ENCODE data around the gene CRK.
A peak's percentile ranks its signal among the peaks of the same experiment; 100 is the strongest.
"Not testable (repeated sequence)": the region's sequence is repeated elsewhere in the genome, so short reads cannot be mapped to it uniquely, and the experiment has no call there.

Gene CRK

GRCh38 chr17:1398028-1398427, 58.0 kb downstream of the CRK start:
- H4K20me1 ChIP-seq (ENCODE audit: insufficient read depth, low read length, poor library complexity, severe bottlenecking): peaks cover 63% of the 10 kb centered on the region
- no peaks in the 10 kb centered on the region for H3K36me3 ChIP-seq (ENCODE audit: insufficient read depth, low read length)
- no peaks in the 10 kb centered on the region for H3F3A ChIP-seq (ENCODE audit: low read depth)
- no peaks in the 10 kb centered on the region for H3K9me3 ChIP-seq (ENCODE audit: insufficient read depth, low read depth, low read length)
- H2AFZ ChIP-seq (ENCODE audit: low read length): no peak overlapping the region
- H3K4me1 ChIP-seq (ENCODE audit: insufficient read depth, low read length, poor library complexity, severe bottlenecking): peaks cover 33% of the 10 kb centered on the region
- no peak for TF ChIP-seq CTCF (conservative IDR thresholded peaks at IDR 0.05; ENCODE audit: low read length)
- TF ChIP-seq EZH2phosphoT487 (IDR thresholded peaks at IDR 0.05; ENCODE audit: borderline replicate concordance): no peak
- H3K4me2 ChIP-seq (ENCODE audit: low read depth, low read length, poor library complexity, severe bottlenecking): peak overlapping the region; percentile 97
- H3K4me3 ChIP-seq (ENCODE audit: low read length, poor library complexity, severe bottlenecking): peak overlapping the region; percentile 100
- H3K79me2 ChIP-seq (ENCODE audit: insufficient read depth, low read length): peaks cover 69% of the 10 kb centered on the region
- H3K27me3 ChIP-seq (ENCODE audit: insufficient read depth, low read length, poor library complexity, severe bottlenecking): peaks cover 5% of the 10 kb centered on the region
- H3K9ac ChIP-seq (ENCODE audit: low read depth, low read length, poor library complexity, severe bottlenecking): peak overlapping the region; percentile 94
- H3K9me2 ChIP-seq (replicated peaks; ENCODE audit: low read depth, low read length): no peaks in the 10 kb centered on the region

GRCh38 chr17:1395876-1396665, 60.0 kb downstream of the CRK start:
- not testable (repeated sequence) for H3K36me3 ChIP-seq (ENCODE audit: insufficient read depth, low read length); H3K9ac ChIP-seq (ENCODE audit: low read depth, low read length, poor library complexity, severe bottlenecking); H3K9me2 ChIP-seq (replicated peaks; ENCODE audit: low read depth, low read length); H3F3A ChIP-seq (ENCODE audit: low read depth); H2AFZ ChIP-seq (ENCODE audit: low read length); H3K9me3 ChIP-seq (ENCODE audit: insufficient read depth, low read depth, low read length); H3K27me3 ChIP-seq (ENCODE audit: insufficient read depth, low read length, poor library complexity, severe bottlenecking)
- Histone ChIP-seq H3K79me2 (ENCODE audit: insufficient read depth, low read length) (peaks cover 89% of the 10 kb centered on the region), H4K20me1 (ENCODE audit: insufficient read depth, low read length, poor library complexity, severe bottlenecking) (peaks cover 82% of the 10 kb centered on the region), H3K4me3 (ENCODE audit: low read length, poor library complexity, severe bottlenecking) (peak overlapping the region; percentile 100), H3K4me1 (ENCODE audit: insufficient read depth, low read length, poor library complexity, severe bottlenecking) (peaks cover 46% of the 10 kb centered on the region), H3K4me2 (ENCODE audit: low read depth, low read length, poor library complexity, severe bottlenecking) (peak overlapping the region; percentile 97)

- Histone ChIP-seq H2AFZ (ENCODE audit: low read length) (no peak overlapping the region), H3K9me3 (ENCODE audit: insufficient read depth, low read depth, low read length) (no peaks in the 10 kb centered on the region), H3K4me3 (ENCODE audit: low read length, poor library complexity, severe bottlenecking) (peak overlapping the region; percentile 58), H3K9me2 (replicated peaks; ENCODE audit: low read depth, low read length) (no peaks in the 10 kb centered on the region), H3K27me3 (ENCODE audit: insufficient read depth, low read length, poor library complexity, severe bottlenecking) (no peaks in the 10 kb centered on the region), H4K20me1 (ENCODE audit: insufficient read depth, low read length, poor library complexity, severe bottlenecking) (peaks cover 96% of the 10 kb centered on the region), H3K9ac (ENCODE audit: low read depth, low read length, poor library complexity, severe bottlenecking) (no peak overlapping the region), H3F3A (ENCODE audit: low read depth) (no peaks in the 10 kb centered on the region; the same call in 1 of the 2 replicates), H3K79me2 (ENCODE audit: insufficient read depth, low read length) (peaks cover 100% of the 10 kb centered on the region), H3K36me3 (ENCODE audit: insufficient read depth, low read length) (peaks cover 7% of the 10 kb centered on the region; the same call in 1 of the 2 replicates), H3K4me1 (ENCODE audit: insufficient read depth, low read length, poor library complexity, severe bottlenecking) (peaks cover 36% of the 10 kb centered on the region), H3K4me2 (ENCODE audit: low read depth, low read length, poor library complexity, severe bottlenecking) (peak overlapping the region; percentile 69)
- TF ChIP-seq CTCF (conservative IDR thresholded peaks at IDR 0.05; ENCODE audit: low read length) (no peak), EZH2phosphoT487 (IDR thresholded peaks at IDR 0.05; ENCODE audit: borderline replicate concordance) (no peak)
Measured at GRCh38 chr17:1391577-1391976, 64.5 kb downstream of the CRK start.

Data from Loucy (cell line).